IMR-90 (cell line): ENCODE measurements around the gene TFCP2. TPM values are rescaled to one million over a fixed set of nuclear protein-coding genes. Genes with fewer than 3 reads are reported as not detected.

Source experiments
- ATAC-seq: fragments of 200-7000 bp; cut with Tn5 transposase; 2 replicates; pipeline ENCODE4 v1.9.1; 2020; ENCODE audit warnings: low read depth, mild to moderate bottlenecking, moderate library complexity
- BruUV-seq: library from RNA; stranded (reverse); fragments of 400-500 nt; replicated peaks from 2 replicates; lab custom pipeline; 2021; lab: Mats Ljungman, UMichigan
- CTCF ChIA-PET: fragments of 300-600 bp; formaldehyde crosslinking; extraction: SDS; loops from one replicate; lab custom pipeline; 2021; ENCODE audit warnings: antibody characterized with exemption; lab: Yijun Ruan, JAX
- POLR2A ChIA-PET: fragments of 300-600 bp; sonication (Branson Sonifier 250); formaldehyde crosslinking; loops from one replicate; lab custom pipeline; 2022; ENCODE audit warnings: antibody characterized with exemption; ENCODE audit not compliant: unreplicated experiment; lab: Charles Lee
- DNase-seq: peaks from one replicate; pipeline ENCODE4 v3.0.0; 2013
- H2AFZ ChIP-seq: replicated peaks from 2 replicates; pipeline ENCODE3; 2013; ENCODE audit warnings: low read length, mild to moderate bottlenecking; ENCODE audit not compliant: poor library complexity
- H2AK5ac ChIP-seq: 2 replicates; pipeline ENCODE4 v1.6.1; 2013; ENCODE audit warnings: low read depth, low read length, inconsistent platforms
- H2AK9ac ChIP-seq: replicated peaks from 2 replicates; pipeline ENCODE3; 2013; ENCODE audit warnings: mild to moderate bottlenecking, low read depth, low read length, moderate library complexity; ENCODE audit not compliant: poor library complexity
- H2BK120ac ChIP-seq: 2 replicates; pipeline ENCODE4 v1.6.1; 2013; ENCODE audit warnings: low read depth, low read length, inconsistent platforms
- H2BK15ac ChIP-seq: 3 replicates; pipeline ENCODE4 v1.6.1; 2013; ENCODE audit warnings: low read depth, low read length, inconsistent platforms
- H2BK20ac ChIP-seq: 2 replicates; pipeline ENCODE4 v1.6.1; 2013; ENCODE audit warnings: low read depth, mild to moderate bottlenecking, inconsistent platforms, low read length, moderate library complexity
- H2BK5ac ChIP-seq: 2 replicates; pipeline ENCODE4 v1.6.1; 2013; ENCODE audit warnings: mild to moderate bottlenecking, low read depth, low read length, inconsistent platforms; ENCODE audit not compliant: poor library complexity, severe bottlenecking
- H3K14ac ChIP-seq: replicated peaks from 2 replicates; pipeline ENCODE4 v1.6.1; 2013; ENCODE audit warnings: low read depth, low read length, inconsistent platforms
- H3K18ac ChIP-seq: 2 replicates; pipeline ENCODE4 v1.6.1; 2013; ENCODE audit warnings: low read depth, low read length, control low read depth
- H3K23ac ChIP-seq: 2 replicates; pipeline ENCODE4 v1.6.1; 2013; ENCODE audit warnings: low read depth, low read length, inconsistent platforms
- H3K27ac ChIP-seq: 2 replicates; pipeline ENCODE4 v1.5.1; 2013; ENCODE audit warnings: mild to moderate bottlenecking, control low read depth, low read length; ENCODE audit not compliant: insufficient read depth
- H3K27me3 ChIP-seq: 2 replicates; pipeline ENCODE4 v1.6.1; 2013; ENCODE audit warnings: low read length; ENCODE audit not compliant: control insufficient read depth, insufficient read depth
- H3K36me3 ChIP-seq: 2 replicates; pipeline ENCODE4 v1.6.1; 2013; ENCODE audit warnings: low read length, mixed read lengths; ENCODE audit not compliant: control insufficient read depth, insufficient read depth
- H3K4ac ChIP-seq: 2 replicates; pipeline ENCODE4 v1.6.1; 2013; ENCODE audit warnings: low read depth, low read length, inconsistent platforms
- H3K4me1 ChIP-seq: 2 replicates; pipeline ENCODE4 v1.6.1; 2013; ENCODE audit warnings: low read length, mixed read lengths; ENCODE audit not compliant: control insufficient read depth, insufficient read depth
- H3K4me2 ChIP-seq: 2 replicates; pipeline ENCODE4 v1.6.1; 2013; ENCODE audit warnings: low read depth, mild to moderate bottlenecking, control low read depth, low read length, moderate library complexity
- H3K4me3 ChIP-seq: 2 replicates; pipeline ENCODE4 v1.5.1; 2013; ENCODE audit warnings: low read depth, mild to moderate bottlenecking, control low read depth, low read length, moderate library complexity; ENCODE audit not compliant: insufficient read depth
- H3K56ac ChIP-seq: 2 replicates; pipeline ENCODE4 v1.6.1; 2013; ENCODE audit warnings: low read length, inconsistent platforms; ENCODE audit not compliant: insufficient read depth; ENCODE audit errors: extremely low read depth
- H3K79me1 ChIP-seq, 2 experiments: 2 replicates each; pipeline ENCODE4 v1.6.1; 2013; ENCODE audit warnings: low read length in 2 of 2, inconsistent platforms in 1 of 2, low read depth in 1 of 2
- H3K9ac ChIP-seq: 2 replicates; pipeline ENCODE4 v1.6.1; 2013; ENCODE audit warnings: low read depth, low read length, control low read depth
- H3K9me1 ChIP-seq: 2 replicates; pipeline ENCODE4 v1.6.1; 2013; ENCODE audit warnings: low read length, inconsistent platforms; ENCODE audit not compliant: insufficient read depth
- H3K9me3 ChIP-seq: 2 replicates; pipeline ENCODE4 v1.6.1; 2013; ENCODE audit warnings: low read length; ENCODE audit not compliant: control insufficient read depth, insufficient read depth
- H4K20me1 ChIP-seq: 2 replicates; pipeline ENCODE4 v1.6.1; 2013; ENCODE audit warnings: low read length, inconsistent platforms; ENCODE audit not compliant: insufficient read depth
- H4K5ac ChIP-seq: 2 replicates; pipeline ENCODE4 v1.6.1; 2013; ENCODE audit warnings: mild to moderate bottlenecking, low read depth, low read length, control low read depth
- H4K8ac ChIP-seq, 2 experiments: 2 replicates each; pipeline ENCODE4 v1.6.1; 2013; ENCODE audit warnings: low read depth in 2 of 2, low read length in 2 of 2, control low read depth in 1 of 2, inconsistent platforms in 1 of 2
- H4K91ac ChIP-seq: 2 replicates; pipeline ENCODE4 v1.6.1; 2013; ENCODE audit warnings: low read depth, low read length, inconsistent platforms; ENCODE audit not compliant: insufficient read depth
- MAFK ChIP-seq: IDR thresholded peaks from 2 replicates; pipeline ENCODE4 v1.6.1; 2012; ENCODE audit warnings: low read depth, low read length, improper control_type of control experiment
- NFE2L2 ChIP-seq: fragments of 150-350 bp; IDR thresholded peaks from 2 replicates; pipeline ENCODE4 v1.6.1; 2016; ENCODE audit warnings: low read depth, mild to moderate bottlenecking, low read length
- WGBS, 2 experiments: methylation state at CpG; one replicate each; pipeline versions ENCODE4 v1.1.5 to v1.1.7; 2013; ENCODE audit warnings: missing lambda C conversion rate in 2 of 2; ENCODE audit not compliant: insufficient read length in 1 of 2; ENCODE audit errors: extremely low coverage in 2 of 2; 5-methylcytosine and 5-hydroxymethylcytosine counted together
- dilution Hi-C: fragments of 300-500 bp; cut with HindIII; formaldehyde crosslinking; loops from one replicate; pipeline ENCODE4 v1.14.3; 2018; ENCODE audit warnings: low sequenced_read_pairs; ENCODE audit not compliant: unreplicated experiment
- in situ Hi-C: fragments of 300-500 bp; cut with MboI; formaldehyde crosslinking; loops from 3 replicates; pipeline ENCODE4 v1.14.3; 2019; ENCODE audit warnings: low sequenced_read_pairs, inconsistent platforms, mixed read lengths
- intact Hi-C: fragments of 100-400 bp; cut with micrococcal nuclease; formaldehyde crosslinking; loops from 2 replicates; pipeline ENCODE4 v1.10.0; 2022
- polyA plus RNA-seq, 3 experiments: library from polyadenylated mRNA; depleted of rRNA; stranded (reverse); fragments of >200 nt; gene quantifications; 2 replicates each; pipeline ENCODE4 v1.2.3, GENCODE V29; 2012; ENCODE audit warnings: low replicate concordance in 1 of 3
- total RNA-seq: library from RNA; depleted of rRNA; stranded (reverse); fragments of >200 nt; gene quantifications from 2 replicates; pipeline ENCODE4 v1.2.3, GENCODE V29; 2012
- TF ChIP-seq, protein P1 (sequence below): fragments of 150-350 bp; IDR thresholded peaks from 2 replicates; pipeline ENCODE4 v1.6.1; 2016; ENCODE audit warnings: low read depth, mild to moderate bottlenecking, low read length, moderate library complexity, borderline replicate concordance
- TF ChIP-seq, protein P2 (sequence below): conservative IDR thresholded peaks from 2 replicates; pipeline ENCODE4 v1.5.1; 2012; ENCODE audit warnings: mild to moderate bottlenecking, low read depth, low read length, improper control_type of control experiment
- TF ChIP-seq, protein P3 (sequence below): fragments of 150-350 bp; IDR thresholded peaks from 2 replicates; pipeline ENCODE4 v1.6.1; 2017; ENCODE audit warnings: mild to moderate bottlenecking, antibody characterized with exemption, low read length, low read depth

TFCP2 gene
- total and polyA plus RNA-seq, 2 of the 4 experiments (the other 2 are of a cell fraction) = 10.0 to 15.4 TPM

DNA sequence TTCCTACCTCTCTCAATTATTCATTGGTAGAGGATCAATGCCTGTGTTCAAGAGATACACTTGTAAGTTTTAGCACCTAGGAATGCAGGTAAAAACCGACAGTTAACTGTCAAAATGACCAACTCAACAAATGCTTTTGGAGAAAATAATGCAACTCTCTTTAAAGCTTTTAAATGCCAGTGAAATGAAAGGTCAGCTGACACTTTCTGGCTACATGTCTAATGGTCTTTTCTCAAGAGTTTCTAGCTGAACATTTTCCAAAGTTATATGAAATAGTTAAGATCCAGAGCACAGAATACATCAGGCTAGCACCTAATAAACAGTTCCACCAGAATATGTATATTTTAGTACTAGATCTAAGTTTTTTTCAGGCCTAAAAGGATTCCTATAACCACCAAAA lies 91.5 kb downstream of the TFCP2 start:
- no TSS peak for BruUV-seq
- Histone ChIP-seq H4K8ac (no peak overlapping the region), H3K36me3 (no peaks in the 10 kb centered on the region), H3K79me1 (peaks cover 10 to 51% of the 10 kb centered on the region in 2 experiments), H3K14ac (no peak overlapping the region), H3K9me1 (peaks cover 7% of the 10 kb centered on the region; the same call in 1 of the 2 replicates), H3K9ac (no peak overlapping the region), H2AK9ac (no peak overlapping the region), H3K27ac (no peak overlapping the region), H4K91ac (no peak overlapping the region), H4K20me1 (peaks cover 50% of the 10 kb centered on the region), H3K4ac (no peak overlapping the region), H3K9me3 (no peaks in the 10 kb centered on the region), H2BK5ac (no peak overlapping the region), H3K23ac (peak overlapping the region; percentile 2; the same call in 1 of the 2 replicates), H3K4me3 (no peak overlapping the region), H4K5ac (no peak overlapping the region), H3K56ac (no peak overlapping the region), H3K4me2 (peak overlapping the region; percentile 30), H2BK120ac (no peak overlapping the region), H2AK5ac (no peak overlapping the region), H3K4me1 (peaks cover 2% of the 10 kb centered on the region; the same call in 1 of the 2 replicates), H3K18ac (no peak overlapping the region), H2AFZ (no peak overlapping the region), H2BK15ac (no peak overlapping the region), H3K27me3 (no peaks in the 10 kb centered on the region), H2BK20ac (no peak overlapping the region)
- dilution Hi-C loops (no loop called here), intact Hi-C loops (loop anchor here (5.0 to 10.0 kb wide), 2 partner anchors 156 to 263 kb away; partner anchors contain the start of genes CELA1 and DAZAP2), in situ Hi-C loops (loop anchor here (10.0 kb wide), 1 partner anchor 263 kb away; the partner anchor contains the start of gene CELA1)
- DNase-seq (no peak), ATAC-seq (no peak)
- WGBS, 2 experiments = no CpG with 5 or more reads among the region's 1 CpG
- TF ChIP-seq NFE2L2 (no peak), MAFK (no peak)
- TF ChIP-seq, protein P1, sequence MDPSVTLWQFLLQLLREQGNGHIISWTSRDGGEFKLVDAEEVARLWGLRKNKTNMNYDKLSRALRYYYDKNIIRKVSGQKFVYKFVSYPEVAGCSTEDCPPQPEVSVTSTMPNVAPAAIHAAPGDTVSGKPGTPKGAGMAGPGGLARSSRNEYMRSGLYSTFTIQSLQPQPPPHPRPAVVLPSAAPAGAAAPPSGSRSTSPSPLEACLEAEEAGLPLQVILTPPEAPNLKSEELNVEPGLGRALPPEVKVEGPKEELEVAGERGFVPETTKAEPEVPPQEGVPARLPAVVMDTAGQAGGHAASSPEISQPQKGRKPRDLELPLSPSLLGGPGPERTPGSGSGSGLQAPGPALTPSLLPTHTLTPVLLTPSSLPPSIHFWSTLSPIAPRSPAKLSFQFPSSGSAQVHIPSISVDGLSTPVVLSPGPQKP = no peak
- TF ChIP-seq, protein P2, sequence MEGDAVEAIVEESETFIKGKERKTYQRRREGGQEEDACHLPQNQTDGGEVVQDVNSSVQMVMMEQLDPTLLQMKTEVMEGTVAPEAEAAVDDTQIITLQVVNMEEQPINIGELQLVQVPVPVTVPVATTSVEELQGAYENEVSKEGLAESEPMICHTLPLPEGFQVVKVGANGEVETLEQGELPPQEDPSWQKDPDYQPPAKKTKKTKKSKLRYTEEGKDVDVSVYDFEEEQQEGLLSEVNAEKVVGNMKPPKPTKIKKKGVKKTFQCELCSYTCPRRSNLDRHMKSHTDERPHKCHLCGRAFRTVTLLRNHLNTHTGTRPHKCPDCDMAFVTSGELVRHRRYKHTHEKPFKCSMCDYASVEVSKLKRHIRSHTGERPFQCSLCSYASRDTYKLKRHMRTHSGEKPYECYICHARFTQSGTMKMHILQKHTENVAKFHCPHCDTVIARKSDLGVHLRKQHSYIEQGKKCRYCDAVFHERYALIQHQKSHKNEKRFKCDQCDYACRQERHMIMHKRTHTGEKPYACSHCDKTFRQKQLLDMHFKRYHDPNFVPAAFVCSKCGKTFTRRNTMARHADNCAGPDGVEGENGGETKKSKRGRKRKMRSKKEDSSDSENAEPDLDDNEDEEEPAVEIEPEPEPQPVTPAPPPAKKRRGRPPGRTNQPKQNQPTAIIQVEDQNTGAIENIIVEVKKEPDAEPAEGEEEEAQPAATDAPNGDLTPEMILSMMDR = no peak
- TF ChIP-seq, protein P3, sequence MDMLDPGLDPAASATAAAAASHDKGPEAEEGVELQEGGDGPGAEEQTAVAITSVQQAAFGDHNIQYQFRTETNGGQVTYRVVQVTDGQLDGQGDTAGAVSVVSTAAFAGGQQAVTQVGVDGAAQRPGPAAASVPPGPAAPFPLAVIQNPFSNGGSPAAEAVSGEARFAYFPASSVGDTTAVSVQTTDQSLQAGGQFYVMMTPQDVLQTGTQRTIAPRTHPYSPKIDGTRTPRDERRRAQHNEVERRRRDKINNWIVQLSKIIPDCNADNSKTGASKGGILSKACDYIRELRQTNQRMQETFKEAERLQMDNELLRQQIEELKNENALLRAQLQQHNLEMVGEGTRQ = no peak
- ChIA-PET POLR2A (no interaction called here), CTCF (interaction anchor here (1.0 kb wide), 1 partner anchor 259 kb away, joined by 4 read pairs; no protein-coding TSS in a partner anchor)
